Prostate gland (tissue), 2 donors: ENCODE data around the gene ZBTB5.

ENCODE experiments used
- CTCF ChIP-seq, 4 experiments: fragments of 200-600 bp in 2 of 4; fragments of 450-650 bp in 2 of 4; sonication (generic) in 2 of 4; IDR thresholded peaks; 1 replicate in 3 of 4; 2 replicates in 1 of 4; pipeline ENCODE4 v1.5.1; 2016 to 2019; ENCODE audit warnings: antibody characterized with exemption in 4 of 4, mild to moderate bottlenecking in 2 of 4, moderate library complexity in 2 of 4
- POLR2A ChIP-seq: fragments of 450-650 bp; IDR thresholded peaks from one replicate; pipeline ENCODE4 v1.6.1; 2016; ENCODE audit warnings: antibody characterized with exemption, mild to moderate bottlenecking

GRCh38 chr9:37497320-37497719, 32.1 kb upstream of the ZBTB5 start:
- no peak for TF ChIP-seq CTCF (IDR thresholded peaks at IDR 0.05)
- TF ChIP-seq POLR2A, result no peak
